Liver (tissue), 9 donors: ENCODE results near the gene RAD51B. TPM values are rescaled to one million over a fixed set of nuclear protein-coding genes. Genes with fewer than 3 reads are reported as not detected.

Source experiments
- DNase-seq: peaks from one replicate; pipeline ENCODE4 v3.0.0-alpha.2; 2017; ENCODE audit warnings: low spot score
- H3K27ac ChIP-seq, 2 donors: one replicate each; pipeline ENCODE4 v1.7.0; 2013; ENCODE audit warnings: inconsistent platforms in 2 of 2, low read length in 2 of 2, control low read depth in 1 of 2, low read depth in 1 of 2, mild to moderate bottlenecking in 1 of 2
- H3K27me3 ChIP-seq, 4 donors: one replicate each; pipeline versions ENCODE4 v1.6.1 to v1.7.0; 2013; ENCODE audit warnings: low read length in 3 of 4, inconsistent platforms in 1 of 4, mild to moderate bottlenecking in 1 of 4, moderate library complexity in 1 of 4; ENCODE audit not compliant: control insufficient read depth in 4 of 4, insufficient read depth in 4 of 4
- H3K36me3 ChIP-seq, 4 donors: one replicate each; pipeline versions ENCODE4 v1.6.1 to v1.7.0; 2013; ENCODE audit warnings: low read length in 3 of 4, mild to moderate bottlenecking in 3 of 4, low read depth in 1 of 4, moderate library complexity in 1 of 4; ENCODE audit not compliant: control insufficient read depth in 4 of 4, insufficient read depth in 3 of 4
- H3K4me1 ChIP-seq, 4 donors: one replicate each; pipeline versions ENCODE4 v1.6.1 to v1.7.0; 2013; ENCODE audit warnings: low read length in 3 of 4, mild to moderate bottlenecking in 3 of 4, moderate library complexity in 1 of 4; ENCODE audit not compliant: control insufficient read depth in 4 of 4, insufficient read depth in 4 of 4
- H3K4me3 ChIP-seq, 3 donors: one replicate each; pipeline versions ENCODE4 v1.6.1 to v1.7.0; 2013; ENCODE audit warnings: low read length in 3 of 3, control low read depth in 1 of 3, low read depth in 1 of 3, mild to moderate bottlenecking in 1 of 3
- H3K9ac ChIP-seq, 2 donors: one replicate each; pipeline ENCODE4 v1.7.0; 2013; ENCODE audit warnings: low read length in 2 of 2, mild to moderate bottlenecking in 2 of 2, moderate library complexity in 2 of 2, control low read depth in 1 of 2, low read depth in 1 of 2
- H3K9me3 ChIP-seq, 4 donors: one replicate each; pipeline versions ENCODE4 v1.6.1 to v1.7.0; 2013; ENCODE audit warnings: low read length in 3 of 4; ENCODE audit not compliant: control insufficient read depth in 4 of 4
- CTCF ChIP-seq: fragments of 150-350 bp; IDR thresholded peaks from 2 replicates; pipeline ENCODE4 v1.5.1; 2017; ENCODE audit warnings: improper control_type of control experiment, low read depth, low read length; ENCODE audit not compliant: missing input control
- FOXA1 ChIP-seq: IDR thresholded peaks from 2 replicates; pipeline ENCODE4 v1.6.1; 2016; ENCODE audit warnings: antibody characterized with exemption
- FOXA2 ChIP-seq: IDR thresholded peaks from 2 replicates; pipeline ENCODE4 v1.6.1; 2016; ENCODE audit warnings: antibody characterized with exemption
- GABPA ChIP-seq, 2 donors: IDR thresholded peaks in 1 of 2; conservative IDR thresholded peaks in 1 of 2; 2 replicates each; pipeline ENCODE4 v1.6.1; 2016; ENCODE audit warnings: antibody characterized with exemption in 2 of 2, mild to moderate bottlenecking in 1 of 2, moderate library complexity in 1 of 2
- HNF4A ChIP-seq, 2 donors: conservative IDR thresholded peaks; 2 replicates each; pipeline ENCODE4 v1.6.1; 2016; ENCODE audit warnings: antibody characterized with exemption in 2 of 2, mild to moderate bottlenecking in 2 of 2
- HNF4G ChIP-seq: IDR thresholded peaks from 2 replicates; pipeline ENCODE4 v1.6.1; 2016; ENCODE audit warnings: antibody characterized with exemption
- MAX ChIP-seq: IDR thresholded peaks from 2 replicates; pipeline ENCODE4 v1.6.1; 2016; ENCODE audit warnings: antibody characterized with exemption
- NR2F2 ChIP-seq: IDR thresholded peaks from 2 replicates; pipeline ENCODE4 v1.6.1; 2016; ENCODE audit warnings: antibody characterized with exemption
- RAD21 ChIP-seq, 2 donors: IDR thresholded peaks; 2 replicates each; pipeline ENCODE4 v1.6.1; 2016; ENCODE audit warnings: antibody characterized with exemption in 2 of 2, mild to moderate bottlenecking in 2 of 2
- REST ChIP-seq: IDR thresholded peaks from 2 replicates; pipeline ENCODE4 v1.6.1; 2016; ENCODE audit warnings: antibody characterized with exemption, mild to moderate bottlenecking
- RXRA ChIP-seq, 2 donors: IDR thresholded peaks; 2 replicates each; pipeline ENCODE4 v1.6.1; 2017 to 2018; ENCODE audit warnings: antibody characterized with exemption in 2 of 2, mild to moderate bottlenecking in 1 of 2
- TAF1 ChIP-seq: conservative IDR thresholded peaks from 2 replicates; pipeline ENCODE4 v1.6.1; 2016; ENCODE audit warnings: antibody characterized with exemption, mild to moderate bottlenecking
- YY1 ChIP-seq: IDR thresholded peaks from 2 replicates; pipeline ENCODE4 v1.6.1; 2016; ENCODE audit warnings: antibody characterized with exemption, mild to moderate bottlenecking
- ZBTB33 ChIP-seq: IDR thresholded peaks from 2 replicates; pipeline ENCODE4 v1.6.1; 2016; ENCODE audit warnings: antibody characterized with exemption
- WGBS: extraction: QIAGEN DNeasy Blood & Tissue Kit; methylation state at CpG from one replicate; pipeline ENCODE4 v1.1.7; 2013; 5-methylcytosine and 5-hydroxymethylcytosine counted together
- polyA plus RNA-seq, 2 donors: library from polyadenylated mRNA; stranded (reverse) in 1 of 2; unstranded in 1 of 2; fragments of 200-250 nt in 1 of 2; fragments of >200 nt in 1 of 2; fragmentation: Nextera tagmentation in 1 of 2; extraction: Ambion mirVana in 1 of 2; gene quantifications; one replicate each; pipeline versions ENCODE4 v1.2.1 to v1.2.3, GENCODE V29; 2013 to 2015
- total RNA-seq, 2 donors: library from RNA; depleted of rRNA; stranded (reverse); fragments of >200 nt; gene quantifications; one replicate each; pipeline ENCODE4 v1.2.3, GENCODE V29; 2014
- donor health status: healthy.
- donor health status: healthy.
- donor health status: healthy.
- donor health status: healthy.
- donor health status: healthy.

RAD51B gene
- total and polyA plus RNA-seq, 4 donors, result 0.81 to 12.9 (median 2.4) TPM

- no peak for DNase-seq
- H3K27ac ChIP-seq, result no peak overlapping the region
- no peaks in the 10 kb centered on the region for H3K9me3 ChIP-seq
- TF ChIP-seq MAX (no peak), HNF4A (conservative IDR thresholded peaks at IDR 0.05) (no peak), TAF1 (no peak), REST (no peak), RXRA (IDR thresholded peaks at IDR 0.05) (no peak), NR2F2 (no peak), RAD21 (IDR thresholded peaks at IDR 0.05) (no peak), FOXA2 (no peak), GABPA (IDR thresholded peaks at IDR 0.05 in 1 of 2, conservative IDR thresholded peaks at IDR 0.05 in 1 of 2) (no peak), CTCF (no peak), FOXA1 (no peak), ZBTB33 (no peak), YY1 (no peak), HNF4G (no peak)
- H3K27me3 ChIP-seq, result no peaks in the 10 kb centered on the region
- 94% methylated on average over 5 of the region's 5 CpGs for WGBS
- no peak overlapping the region for H3K9ac ChIP-seq
- H3K4me3 ChIP-seq, result no peak overlapping the region
- no peaks in the 10 kb centered on the region for H3K4me1 ChIP-seq
- peaks cover 18 to 93% (median 60%) of the 10 kb centered on the region in 4 donors for H3K36me3 ChIP-seq
These were observed 35.2 kb upstream of the RAD51B start for GRCh38 chr14:67784244-67784823.
